Psoas muscle (tissue), 8 donors: Measurements from ENCODE around the gene CFAP100. TPM values are rescaled to one million over a fixed set of nuclear protein-coding genes. Genes with fewer than 3 reads are reported as not detected.

Experiments
- ATAC-seq, 4 donors: fragments of 200-7000 bp; cut with Tn5 transposase; one replicate each; pipeline ENCODE4 v1.9.1; 2020; ENCODE audit warnings: moderate library complexity in 3 of 4, mild to moderate bottlenecking in 2 of 4
- DNase-seq, 2 donors: peaks; one replicate each; pipeline ENCODE4 v3.0.0-alpha.2; 2020
- H3K27ac ChIP-seq: fragments of 200-600 bp; one replicate; pipeline ENCODE4 v1.8.0; 2022
- H3K27me3 ChIP-seq, 3 donors: fragments of 200-600 bp in 1 of 3; one replicate each; pipeline versions ENCODE4 v1.6.1 to v1.8.0; 2013 to 2022; ENCODE audit warnings: low read length in 2 of 3, mild to moderate bottlenecking in 2 of 3, moderate library complexity in 1 of 3; ENCODE audit not compliant: insufficient read depth in 3 of 3
- H3K36me3 ChIP-seq, 2 donors: fragments of 200-600 bp in 1 of 2; one replicate each; pipeline versions ENCODE4 v1.6.1 to v1.8.0; 2013 to 2022; ENCODE audit warnings: low read depth in 1 of 2, mild to moderate bottlenecking in 1 of 2, moderate library complexity in 1 of 2; ENCODE audit not compliant: insufficient read depth in 1 of 2
- H3K4me1 ChIP-seq: fragments of 200-600 bp; one replicate; pipeline ENCODE4 v1.8.0; 2022
- H3K4me3 ChIP-seq: fragments of 200-600 bp; one replicate; pipeline ENCODE4 v1.8.0; 2022; ENCODE audit warnings: mild to moderate bottlenecking
- H3K9me3 ChIP-seq: fragments of 200-600 bp; one replicate; pipeline ENCODE4 v1.8.0; 2022
- WGBS, 3 donors: extraction: QIAGEN DNeasy Blood & Tissue Kit; methylation state at CpG; one replicate each; pipeline versions ENCODE4 v1.1.6 to v1.1.7; 2013; 5-methylcytosine and 5-hydroxymethylcytosine counted together
- intact Hi-C, 2 donors: fragments of 100-400 bp; cut with DNase I; formaldehyde crosslinking; loops; one replicate each; pipeline versions ENCODE4 v1.11.0 to v1.14.2; 2022
- polyA plus RNA-seq, 3 donors: library from polyadenylated mRNA; stranded (reverse); fragments of 200-250 nt; gene quantifications; one replicate each; pipeline ENCODE4 v1.2.3, GENCODE V29; 2013
- total RNA-seq, 4 donors: library from RNA; stranded (reverse); fragmentation: NEBNext Ultra II Directional in 2 of 4; extraction: Animal tissue kit (Norgen Biotek cat#: 25700) in 2 of 4; gene quantifications; one replicate each; pipeline versions ENCODE4 v1.2.1 to v1.2.4, GENCODE V29; 2021 to 2023
- TF ChIP-seq, protein P1 (sequence below): fragments of 200-600 bp; IDR thresholded peaks from one replicate; pipeline ENCODE4 v1.8.0; 2022; ENCODE audit warnings: antibody characterized with exemption
- donor health status: healthy with polysubstance abuse.
- donor health status: DM: no; HTN: no; CAD: no; lungs with moderate emphysema.
- donor health status: Bipolar disorder and iron deficiency.
- donor health status: healthy.
- donor health status: DM: yes; HTN: yes; CAD: no.
- donor health status: DM: no; HTN: no; CAD: no.
- donor health status: DM: no; HTN: no; CAD: no.
- donor health status: DM: yes; HTN: yes; CAD: no.

The CFAP100 gene
- total and polyA plus RNA-seq, 7 donors = not detected

- no peak for ATAC-seq
These were observed 4.6 kb downstream of the CFAP100 start for GRCh38 chr3:126399351-126399735.

GRCh38 chr3:126399756-126400155 lies 5.0 kb downstream of the CFAP100 start:
- Histone ChIP-seq H3K4me3 (no peak overlapping the region), H3K9me3 (no peaks in the 10 kb centered on the region), H3K27me3 (peaks cover 0 to 3% (median 0%) of the 10 kb centered on the region in 3 donors), H3K4me1 (no peaks in the 10 kb centered on the region), H3K36me3 (no peaks in the 10 kb centered on the region), H3K27ac (no peak overlapping the region)
- ATAC-seq (no peak), DNase-seq (peak in 1 of 2 donors; percentile 28)
- TF ChIP-seq, protein P1, sequence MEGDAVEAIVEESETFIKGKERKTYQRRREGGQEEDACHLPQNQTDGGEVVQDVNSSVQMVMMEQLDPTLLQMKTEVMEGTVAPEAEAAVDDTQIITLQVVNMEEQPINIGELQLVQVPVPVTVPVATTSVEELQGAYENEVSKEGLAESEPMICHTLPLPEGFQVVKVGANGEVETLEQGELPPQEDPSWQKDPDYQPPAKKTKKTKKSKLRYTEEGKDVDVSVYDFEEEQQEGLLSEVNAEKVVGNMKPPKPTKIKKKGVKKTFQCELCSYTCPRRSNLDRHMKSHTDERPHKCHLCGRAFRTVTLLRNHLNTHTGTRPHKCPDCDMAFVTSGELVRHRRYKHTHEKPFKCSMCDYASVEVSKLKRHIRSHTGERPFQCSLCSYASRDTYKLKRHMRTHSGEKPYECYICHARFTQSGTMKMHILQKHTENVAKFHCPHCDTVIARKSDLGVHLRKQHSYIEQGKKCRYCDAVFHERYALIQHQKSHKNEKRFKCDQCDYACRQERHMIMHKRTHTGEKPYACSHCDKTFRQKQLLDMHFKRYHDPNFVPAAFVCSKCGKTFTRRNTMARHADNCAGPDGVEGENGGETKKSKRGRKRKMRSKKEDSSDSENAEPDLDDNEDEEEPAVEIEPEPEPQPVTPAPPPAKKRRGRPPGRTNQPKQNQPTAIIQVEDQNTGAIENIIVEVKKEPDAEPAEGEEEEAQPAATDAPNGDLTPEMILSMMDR = no peak
- intact Hi-C loops = no loop called here
- 85 to 90% (median 88%) methylated on average over 4 of the region's 4 CpGs for WGBS, 3 donors

More at GRCh38 chr3:126399351-126399735, 4.6 kb downstream of the CFAP100 start:
- intact Hi-C loops = no loop called here
- no peaks in the 10 kb centered on the region for H3K36me3 ChIP-seq
- H3K4me3 ChIP-seq = no peak overlapping the region
- H3K27ac ChIP-seq = no peak overlapping the region
- peaks cover 0 to 3% (median 0%) of the 10 kb centered on the region in 3 donors for H3K27me3 ChIP-seq
- no peaks in the 10 kb centered on the region for H3K4me1 ChIP-seq
- TF ChIP-seq, protein P1 = no peak
- H3K9me3 ChIP-seq = no peaks in the 10 kb centered on the region
- 70 to 86% (median 83%) methylated on average over 1 of the region's 1 CpG for WGBS, 3 donors
- DNase-seq = no peak

DNA sequence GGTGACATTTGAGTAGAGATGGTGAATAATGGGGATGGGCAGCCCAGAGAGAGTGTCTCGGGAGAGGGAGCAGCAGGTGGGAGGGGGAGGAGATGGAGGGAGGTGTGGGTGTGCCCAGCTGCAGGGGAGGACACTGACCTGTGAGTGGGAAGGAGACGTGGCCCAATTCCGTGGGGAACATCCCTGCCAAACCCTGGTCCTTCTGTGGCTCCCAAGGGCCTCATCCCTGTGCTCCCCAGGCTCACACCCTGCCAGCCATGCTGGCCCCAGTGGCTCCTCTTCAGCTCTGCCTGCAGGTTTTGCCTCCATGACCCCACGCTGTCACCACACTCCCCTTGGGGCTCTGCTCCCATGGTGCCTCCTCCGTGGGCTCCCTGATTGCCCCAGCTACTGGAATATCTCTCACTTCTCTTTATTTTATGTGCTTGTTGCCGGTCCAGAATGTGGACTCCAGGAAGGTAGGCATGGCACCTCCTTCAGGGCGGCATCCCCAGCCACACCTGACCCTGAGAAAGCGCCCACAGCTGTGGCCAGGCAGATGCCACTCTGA lies 7.0 kb downstream of the CFAP100 start:
- WGBS, 3 donors = 62 to 65% (median 63%) methylated on average over 7 to 8 of the region's 8 CpGs
- intact Hi-C loops = no loop called here

GRCh38 chr3:126402178-126402577 lies 7.5 kb downstream of the CFAP100 start:
- no peaks in the 10 kb centered on the region for H3K9me3 ChIP-seq
- TF ChIP-seq, protein P1 = no peak
- ATAC-seq (no peak), DNase-seq (no peak)
- WGBS, 3 donors = 69 to 76% (median 70%) methylated on average over 6 of the region's 6 CpGs
- H3K4me3 ChIP-seq = no peak overlapping the region
- no peaks in the 10 kb centered on the region for H3K4me1 ChIP-seq
- H3K36me3 ChIP-seq = no peaks in the 10 kb centered on the region
- H3K27me3 ChIP-seq = peaks cover 0 to 7% (median 0%) of the 10 kb centered on the region in 3 donors
- intact Hi-C loops = no loop called here
- H3K27ac ChIP-seq = no peak overlapping the region

More for the DNA sequence above, 7.0 kb downstream of the CFAP100 start:
- Histone ChIP-seq H3K27ac (no peak overlapping the region), H3K4me3 (no peak overlapping the region), H3K27me3 (peaks cover 0 to 7% (median 0%) of the 10 kb centered on the region in 3 donors), H3K4me1 (no peaks in the 10 kb centered on the region), H3K36me3 (no peaks in the 10 kb centered on the region), H3K9me3 (no peaks in the 10 kb centered on the region)
- peak in 1 of 4 donors; percentile 10 for ATAC-seq
- no peak for DNase-seq
- TF ChIP-seq, protein P1 = no peak
